ENCODE measurements around the gene LAMA5.

GRCh38 chr20:62368976-62369814 lies 2.1 kb upstream of the LAMA5 start:
- no peak for TF ChIP-seq POLR2A (IDR thresholded peaks at IDR 0.05)
- no peak for TF ChIP-seq CTCF (IDR thresholded peaks at IDR 0.05)

All from lower leg skin (tissue), 3 donors.